ENCODE results near the gene EEFSEC. TPM values are rescaled to one million over a fixed set of nuclear protein-coding genes. Genes with fewer than 3 reads are reported as not detected.

Gene EEFSEC
- total RNA-seq, 2 donors from 2014 or later: 15.7 to 18.0 TPM

DNA sequence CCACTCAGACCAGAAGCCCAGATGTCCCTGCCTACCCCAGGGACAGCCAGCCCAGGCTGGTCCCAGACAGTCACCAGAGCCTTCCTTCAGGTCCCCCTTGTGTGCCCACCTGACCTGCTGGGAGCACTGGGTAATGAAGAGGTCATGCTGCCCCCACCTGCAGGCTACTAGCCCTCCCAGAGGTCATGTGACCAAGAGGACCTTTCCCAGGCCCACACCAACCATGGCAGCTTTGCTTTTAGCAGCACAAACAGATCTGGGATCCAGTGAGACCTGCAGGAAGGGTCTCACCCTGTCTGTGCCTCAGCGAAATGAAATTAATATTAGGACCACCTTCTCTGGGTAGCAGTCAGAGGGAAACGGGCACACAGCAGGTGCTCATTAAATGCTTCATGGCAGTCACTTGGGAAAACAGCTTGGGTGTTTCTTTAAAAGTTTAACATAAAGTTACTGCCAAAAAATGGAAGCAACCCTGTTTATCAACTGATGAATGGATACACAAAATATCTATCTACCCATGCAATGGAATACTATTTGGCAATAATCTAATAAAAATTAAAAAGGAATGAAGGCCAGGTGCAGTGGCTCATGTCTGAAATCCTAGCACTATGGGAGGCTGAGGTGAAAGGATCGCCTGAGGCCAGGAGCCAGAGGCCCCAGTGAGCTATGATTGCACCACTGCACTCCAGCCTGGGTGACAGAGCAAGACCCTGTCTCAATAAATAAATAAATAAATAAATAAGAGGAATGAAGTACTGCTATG, 269.7 kb downstream of the EEFSEC start:
- TF ChIP-seq, protein P1, sequence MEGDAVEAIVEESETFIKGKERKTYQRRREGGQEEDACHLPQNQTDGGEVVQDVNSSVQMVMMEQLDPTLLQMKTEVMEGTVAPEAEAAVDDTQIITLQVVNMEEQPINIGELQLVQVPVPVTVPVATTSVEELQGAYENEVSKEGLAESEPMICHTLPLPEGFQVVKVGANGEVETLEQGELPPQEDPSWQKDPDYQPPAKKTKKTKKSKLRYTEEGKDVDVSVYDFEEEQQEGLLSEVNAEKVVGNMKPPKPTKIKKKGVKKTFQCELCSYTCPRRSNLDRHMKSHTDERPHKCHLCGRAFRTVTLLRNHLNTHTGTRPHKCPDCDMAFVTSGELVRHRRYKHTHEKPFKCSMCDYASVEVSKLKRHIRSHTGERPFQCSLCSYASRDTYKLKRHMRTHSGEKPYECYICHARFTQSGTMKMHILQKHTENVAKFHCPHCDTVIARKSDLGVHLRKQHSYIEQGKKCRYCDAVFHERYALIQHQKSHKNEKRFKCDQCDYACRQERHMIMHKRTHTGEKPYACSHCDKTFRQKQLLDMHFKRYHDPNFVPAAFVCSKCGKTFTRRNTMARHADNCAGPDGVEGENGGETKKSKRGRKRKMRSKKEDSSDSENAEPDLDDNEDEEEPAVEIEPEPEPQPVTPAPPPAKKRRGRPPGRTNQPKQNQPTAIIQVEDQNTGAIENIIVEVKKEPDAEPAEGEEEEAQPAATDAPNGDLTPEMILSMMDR (IDR thresholded peaks at IDR 0.05): no peak
- H3K36me3 ChIP-seq: no peaks in the 10 kb centered on the region
- H3K27ac ChIP-seq: no peak overlapping the region
- H3K4me3 ChIP-seq: no peak overlapping the region
- no peaks in the 10 kb centered on the region for H3K9me3 ChIP-seq
- H3K4me1 ChIP-seq: peaks cover 0 to 13% of the 10 kb centered on the region in 2 donors
- H3K27me3 ChIP-seq: no peaks in the 10 kb centered on the region
- no peak for DNase-seq (ENCODE audit: low spot score)

GRCh38 chr3:128423525-128424147, 270.4 kb downstream of the EEFSEC start:
- H3K9me3 ChIP-seq: no peaks in the 10 kb centered on the region
- no peak overlapping the region for H3K27ac ChIP-seq
- TF ChIP-seq, protein P1 (IDR thresholded peaks at IDR 0.05): no peak
- H3K4me3 ChIP-seq: no peak overlapping the region
- no peaks in the 10 kb centered on the region for H3K27me3 ChIP-seq
- no peaks in the 10 kb centered on the region for H3K36me3 ChIP-seq
- H3K4me1 ChIP-seq: peaks cover 0 to 13% of the 10 kb centered on the region in 2 donors
- DNase-seq (ENCODE audit: low spot score): no peak

DNA sequence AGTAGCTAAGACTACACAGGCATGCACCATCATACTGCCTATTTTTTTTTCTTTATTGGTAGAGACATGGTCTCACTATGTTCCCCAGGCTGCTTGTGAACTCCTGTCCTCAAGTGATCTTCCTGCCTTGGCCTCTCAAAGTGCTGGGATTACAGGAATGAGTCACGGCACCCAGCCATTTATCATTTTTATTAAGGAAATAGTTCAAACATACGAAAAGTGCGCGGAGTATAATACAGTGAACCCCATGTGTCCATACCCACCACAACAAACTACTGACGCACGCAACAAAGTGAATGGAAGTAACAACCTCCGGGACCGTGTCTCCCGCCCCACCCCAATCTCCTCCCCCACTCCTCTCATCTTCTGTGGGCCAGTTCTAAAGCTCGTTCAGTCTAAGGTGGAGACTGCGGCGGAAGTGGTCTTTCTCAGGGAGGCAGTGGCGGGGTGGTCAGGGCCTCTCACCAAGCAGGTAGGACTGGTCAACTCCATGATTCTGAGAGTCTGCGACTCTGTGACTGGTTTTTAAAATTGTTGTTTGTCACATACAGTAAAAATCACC, 271.3 kb downstream of the EEFSEC start:
- no peak for DNase-seq (ENCODE audit: low spot score)
- Histone ChIP-seq H3K9me3 (no peaks in the 10 kb centered on the region), H3K4me3 (no peak overlapping the region), H3K27me3 (no peaks in the 10 kb centered on the region), H3K4me1 (peaks cover 0 to 13% of the 10 kb centered on the region in 2 donors), H3K36me3 (no peaks in the 10 kb centered on the region), H3K27ac (no peak overlapping the region)
- TF ChIP-seq, protein P1 (IDR thresholded peaks at IDR 0.05): no peak

GRCh38 chr3:128425142-128425845, 272.0 kb downstream of the EEFSEC start:
- Histone ChIP-seq H3K4me1 (peaks cover 0 to 13% of the 10 kb centered on the region in 2 donors), H3K9me3 (no peaks in the 10 kb centered on the region), H3K4me3 (no peak overlapping the region), H3K27ac (no peak overlapping the region), H3K27me3 (no peaks in the 10 kb centered on the region), H3K36me3 (no peaks in the 10 kb centered on the region)
- no peak for DNase-seq (ENCODE audit: low spot score)
- TF ChIP-seq, protein P1 (IDR thresholded peaks at IDR 0.05): no peak

- Histone ChIP-seq H3K4me1 (peaks cover 0 to 13% of the 10 kb centered on the region in 2 donors), H3K9me3 (no peaks in the 10 kb centered on the region), H3K27ac (no peak overlapping the region), H3K36me3 (no peaks in the 10 kb centered on the region), H3K27me3 (no peaks in the 10 kb centered on the region), H3K4me3 (no peak overlapping the region)
- TF ChIP-seq, protein P1 (IDR thresholded peaks at IDR 0.05): no peak
- DNase-seq (ENCODE audit: low spot score): no peak
Observed at GRCh38 chr3:128425846-128426127, 272.5 kb downstream of the EEFSEC start.
